Endothelial cell of umbilical vein (primary cell): ENCODE measurements around the gene RMC1. TPM values are rescaled to one million over a fixed set of nuclear protein-coding genes. Genes with fewer than 3 reads are reported as not detected.

ENCODE experiments used
- BruUV-seq: library from RNA; stranded (reverse); fragments of 400-500 nt; replicated peaks from 2 replicates; lab custom pipeline; 2021; lab: Mats Ljungman, UMichigan
- CTCF ChIA-PET: fragments of 300-600, 350-600 bp; sonication (Branson Sonifier 250); formaldehyde crosslinking; loops from one replicate; lab custom pipeline; 2021; ENCODE audit warnings: antibody characterized with exemption, inconsistent platforms; lab: Charles Lee
- POLR2A ChIA-PET: fragments of 300-600, 350-600 bp; sonication (Branson Sonifier 250); formaldehyde crosslinking; loops from one replicate; lab custom pipeline; 2021; ENCODE audit warnings: antibody characterized with exemption, inconsistent platforms; lab: Charles Lee
- DNase-seq: peaks from one replicate; pipeline ENCODE4 v3.0.0-alpha.2; 2011; ENCODE audit warnings: low read depth, low spot score
- FAIRE-seq: peaks from 2 replicates; lab custom pipeline; 2011; peaks lifted over from hg19 to GRCh38; lab: Jason Lieb, UNC
- H2AFZ ChIP-seq: 2 replicates; pipeline ENCODE4 v1.6.0; 2012; ENCODE audit warnings: low read depth, low read length, control low read depth, inconsistent platforms
- H3K27ac ChIP-seq: 2 replicates; pipeline ENCODE4 v1.5.1; 2011; ENCODE audit warnings: low read depth, mild to moderate bottlenecking, control low read depth, low read length, moderate library complexity; ENCODE audit not compliant: insufficient read depth
- H3K27me3 ChIP-seq, 2 experiments: 2 replicates each; pipeline versions ENCODE4 v1.6.0 to v1.6.1; 2011; ENCODE audit warnings: low read length in 2 of 2, mixed read lengths in 1 of 2; ENCODE audit not compliant: control insufficient read depth in 2 of 2, insufficient read depth in 2 of 2
- H3K36me3 ChIP-seq, 2 experiments: 2 replicates in 1 of 2; 3 replicates in 1 of 2; pipeline ENCODE4 v1.5.1; 2011; ENCODE audit warnings: low read length in 2 of 2, mild to moderate bottlenecking in 1 of 2, moderate library complexity in 1 of 2; ENCODE audit not compliant: control insufficient read depth in 2 of 2, insufficient read depth in 2 of 2; ENCODE audit errors: extremely low read depth in 1 of 2
- H3K4me1 ChIP-seq: 3 replicates; pipeline ENCODE4 v1.5.1; 2011; ENCODE audit warnings: mild to moderate bottlenecking, low read length; ENCODE audit not compliant: control insufficient read depth, insufficient read depth; ENCODE audit errors: extremely low read depth
- H3K4me2 ChIP-seq: 2 replicates; pipeline ENCODE4 v1.6.1; 2011; ENCODE audit warnings: low read length, control low read depth, mixed read lengths; ENCODE audit not compliant: insufficient read depth
- H3K4me3 ChIP-seq, 3 experiments: fragments of 200-600 bp in 1 of 3; sonication (generic), shearing (Covaris generic) in 1 of 3; replicated peaks in 1 of 3; 2 replicates each; pipeline ENCODE4 v1.5.1; 2011 to 2016; ENCODE audit warnings: control low read depth in 3 of 3, low read length in 3 of 3, mild to moderate bottlenecking in 2 of 3, inconsistent platforms in 1 of 3, low read depth in 1 of 3, moderate library complexity in 1 of 3; ENCODE audit not compliant: insufficient read depth in 1 of 3
- H3K79me2 ChIP-seq: 2 replicates; pipeline ENCODE4 v1.6.0; 2012; ENCODE audit warnings: low read length, inconsistent platforms; ENCODE audit not compliant: control insufficient read depth, insufficient read depth
- H3K9ac ChIP-seq: replicated peaks from 2 replicates; pipeline ENCODE3; 2011; ENCODE audit warnings: low read length, control low read depth; ENCODE audit not compliant: insufficient read depth; ENCODE audit errors: extremely low read depth
- H3K9me1 ChIP-seq: replicated peaks from 3 replicates; pipeline ENCODE4 v1.6.0; 2011; ENCODE audit warnings: mild to moderate bottlenecking, low read length; ENCODE audit not compliant: control insufficient read depth, insufficient read depth; ENCODE audit errors: extremely low read depth
- H3K9me3 ChIP-seq: replicated peaks from 2 replicates; pipeline ENCODE4 v1.5.1; 2012; ENCODE audit warnings: low read length, inconsistent platforms; ENCODE audit not compliant: control insufficient read depth, insufficient read depth
- H4K20me1 ChIP-seq: replicated peaks from 2 replicates; pipeline ENCODE3; 2011; ENCODE audit warnings: mild to moderate bottlenecking, low read length; ENCODE audit not compliant: control insufficient read depth, insufficient read depth; ENCODE audit errors: extremely low read depth
- EZH2 ChIP-seq: IDR thresholded peaks from 2 replicates; pipeline ENCODE4 v1.6.1; 2012; ENCODE audit warnings: borderline replicate concordance, low read depth, mild to moderate bottlenecking, moderate library complexity, low read length, inconsistent platforms; ENCODE audit not compliant: severe bottlenecking
- FOS ChIP-seq: IDR thresholded peaks from 2 replicates; pipeline ENCODE4 v1.6.1; 2011; ENCODE audit warnings: mild to moderate bottlenecking, low read length, moderate library complexity, borderline replicate concordance; ENCODE audit not compliant: insufficient read depth
- GATA2 ChIP-seq: IDR thresholded peaks from 2 replicates; pipeline ENCODE4 v1.7.0; 2011; ENCODE audit warnings: low read depth, mild to moderate bottlenecking, moderate library complexity, mixed read lengths, low read length; ENCODE audit not compliant: insufficient read length, insufficient read depth
- JUN ChIP-seq: IDR thresholded peaks from 2 replicates; pipeline ENCODE4 v1.6.1; 2011; ENCODE audit warnings: borderline replicate concordance, low read depth; ENCODE audit not compliant: insufficient read length, insufficient read depth
- MAX ChIP-seq: IDR thresholded peaks from 2 replicates; pipeline ENCODE4 v1.6.1; 2011; ENCODE audit not compliant: insufficient read depth, insufficient read length
- MYC ChIP-seq: IDR thresholded peaks from one replicate; pipeline ENCODE4 v1.6.1; 2011; ENCODE audit warnings: mild to moderate bottlenecking, low read depth, low read length
- POLR2AphosphoS5 ChIP-seq: IDR thresholded peaks from 2 replicates; pipeline ENCODE4 v1.6.1; 2012; ENCODE audit warnings: low read depth, mild to moderate bottlenecking, control low read depth, low read length, moderate library complexity; ENCODE audit not compliant: insufficient read depth
- dilution Hi-C: fragments of 300-500 bp; cut with MboI; formaldehyde crosslinking; loops from one replicate; pipeline ENCODE4 v1.15.0; 2019; ENCODE audit warnings: low sequenced_read_pairs; ENCODE audit not compliant: extremely low pct_ligation_motif_present
- intact Hi-C: fragments of 100-400 bp; cut with micrococcal nuclease; formaldehyde crosslinking; loops from one replicate; pipeline ENCODE4 v1.10.0; 2022
- polyA plus RNA-seq, 4 experiments: library from polyadenylated mRNA; depleted of rRNA in 3 of 4; stranded (reverse) in 3 of 4; unstranded in 1 of 4; fragments of >200 nt; gene quantifications; 2 replicates each; pipeline versions ENCODE4 v1.2.1 to v1.2.3, GENCODE V29; 2011 to 2012; ENCODE audit warnings: missing spikeins in 1 of 4
- total RNA-seq: library from RNA; stranded (reverse); gene quantifications from 2 replicates; pipeline ENCODE4 v1.2.3, GENCODE V29; 2021

The RMC1 gene
- total and polyA plus RNA-seq, 2 donors (not counting 3 experiments of a cell fraction or from before 2014, with no cell fraction given), result 26.2 to 29.7 TPM

GRCh38 chr18:23523429-23524212, 20.3 kb downstream of the RMC1 start:
- FAIRE-seq (peak; percentile 8), DNase-seq (no peak)
- no peak overlapping the region for H3K27ac ChIP-seq
- peaks cover 13 to 30% of the 10 kb centered on the region in 2 experiments for H3K36me3 ChIP-seq
- peaks cover 26% of the 10 kb centered on the region for H3K4me1 ChIP-seq
- dilution Hi-C loops (no loop called here), intact Hi-C loops (no loop called here)
- no peak overlapping the region for H2AFZ ChIP-seq
- no peaks in the 10 kb centered on the region for H4K20me1 ChIP-seq
- no peaks in the 10 kb centered on the region for H3K79me2 ChIP-seq
- TF ChIP-seq JUN, result peak; percentile 24
- TF ChIP-seq MYC, result no peak
- no peak for TF ChIP-seq POLR2AphosphoS5
- no peaks in the 10 kb centered on the region for H3K9me3 ChIP-seq
- no peak overlapping the region for H3K4me2 ChIP-seq
- no TSS peak for BruUV-seq
- H3K9ac ChIP-seq, result no peak overlapping the region
- H3K4me3 ChIP-seq, result no peak overlapping the region
- H3K9me1 ChIP-seq, result no peaks in the 10 kb centered on the region
- H3K27me3 ChIP-seq, result no peaks in the 10 kb centered on the region
- POLR2A ChIA-PET, result no interaction called here
- CTCF ChIA-PET, result interaction anchor here (2.5 kb wide), 1 partner anchor 180 kb away, joined by 7 read pairs; no protein-coding TSS in a partner anchor

GRCh38 chr18:23524213-23524707, 20.9 kb downstream of the RMC1 start:
- POLR2A ChIA-PET, result no interaction called here
- no peaks in the 10 kb centered on the region for H3K79me2 ChIP-seq
- H3K27me3 ChIP-seq, result no peaks in the 10 kb centered on the region
- BruUV-seq, result no TSS peak
- H4K20me1 ChIP-seq, result no peaks in the 10 kb centered on the region
- peaks cover 13 to 28% of the 10 kb centered on the region in 2 experiments for H3K36me3 ChIP-seq
- H3K4me2 ChIP-seq, result no peak overlapping the region
- intact Hi-C loops, result no loop called here
- H3K4me1 ChIP-seq, result peaks cover 26% of the 10 kb centered on the region
- no peak overlapping the region for H3K9ac ChIP-seq
- no peaks in the 10 kb centered on the region for H3K9me3 ChIP-seq
- DNase-seq, result no peak
- dilution Hi-C loops, result no loop called here
- TF ChIP-seq MAX (no peak), EZH2 (no peak), JUN (no peak), FOS (no peak), GATA2 (no peak)
- H2AFZ ChIP-seq, result no peak overlapping the region
- no peak overlapping the region for H3K4me3 ChIP-seq
- no peak for FAIRE-seq
- no peak overlapping the region for H3K27ac ChIP-seq
- CTCF ChIA-PET, result interaction anchor here (2.5 kb wide), 1 partner anchor 179 kb away, joined by 7 read pairs; no protein-coding TSS in a partner anchor
- H3K9me1 ChIP-seq, result no peaks in the 10 kb centered on the region
